ENCODE measurements around the gene CPNE6. TPM values are rescaled to one million over a fixed set of nuclear protein-coding genes. Genes with fewer than 3 reads are reported as not detected.

CPNE6 gene
- total and polyA plus RNA-seq, 4 donors: 0.05 to 0.17 TPM; not detected in 2

- TF ChIP-seq RAD21 (IDR thresholded peaks at IDR 0.05) (no peak), HNF4G (IDR thresholded peaks at IDR 0.05) (no peak), GABPA (IDR thresholded peaks at IDR 0.05 in 1 of 2, conservative IDR thresholded peaks at IDR 0.05 in 1 of 2) (no peak), EGR1 (IDR thresholded peaks at IDR 0.05; ENCODE audit: low read depth in 2 of 2) (no peak), HNF4A (conservative IDR thresholded peaks at IDR 0.05) (no peak), RXRA (IDR thresholded peaks at IDR 0.05) (no peak), REST (IDR thresholded peaks at IDR 0.05) (no peak), MAX (IDR thresholded peaks at IDR 0.05) (no peak), TAF1 (conservative IDR thresholded peaks at IDR 0.05) (no peak), CTCF (IDR thresholded peaks at IDR 0.05; ENCODE audit: low read depth, low read length, missing input control) (no peak), FOXA2 (IDR thresholded peaks at IDR 0.05) (no peak), FOXA1 (IDR thresholded peaks at IDR 0.05) (no peak), SP1 (IDR thresholded peaks at IDR 0.05) (no peak)
- Histone ChIP-seq H3K9me3 (ENCODE audit: control insufficient read depth in 4 of 4, low read length in 3 of 4) (no peaks in the 10 kb centered on the region), H3K9ac (ENCODE audit: low read depth in 1 of 2, low read length in 2 of 2) (no peak overlapping the region), H3K27me3 (ENCODE audit: control insufficient read depth in 4 of 4, insufficient read depth in 4 of 4, low read length in 3 of 4) (no peaks in the 10 kb centered on the region), H3K36me3 (ENCODE audit: control insufficient read depth in 4 of 4, insufficient read depth in 3 of 4, low read depth in 1 of 4, low read length in 3 of 4) (no peaks in the 10 kb centered on the region), H3K4me1 (ENCODE audit: control insufficient read depth in 4 of 4, insufficient read depth in 4 of 4, low read length in 3 of 4) (peaks cover 4 to 29% (median 22%) of the 10 kb centered on the region in 4 donors), H3K4me3 (ENCODE audit: low read depth in 1 of 3, low read length in 3 of 3) (no peak overlapping the region), H3K27ac (ENCODE audit: low read depth in 1 of 2, low read length in 2 of 2) (no peak overlapping the region)
- DNase-seq (ENCODE audit: low spot score): no peak
- WGBS: 59% methylated on average over 2 of the region's 2 CpGs
Measured at GRCh38 chr14:24088095-24088494, 16.7 kb downstream of the CPNE6 start.

GRCh38 chr14:24089890-24090289 is 18.5 kb downstream of the CPNE6 start:
- Histone ChIP-seq H3K4me3 (ENCODE audit: low read depth in 1 of 3, low read length in 3 of 3) (no peak overlapping the region), H3K36me3 (ENCODE audit: control insufficient read depth in 4 of 4, insufficient read depth in 3 of 4, low read depth in 1 of 4, low read length in 3 of 4) (no peaks in the 10 kb centered on the region), H3K9me3 (ENCODE audit: control insufficient read depth in 4 of 4, low read length in 3 of 4) (no peaks in the 10 kb centered on the region), H3K4me1 (ENCODE audit: control insufficient read depth in 4 of 4, insufficient read depth in 4 of 4, low read length in 3 of 4) (peaks cover 8 to 28% (median 23%) of the 10 kb centered on the region in 4 donors), H3K27ac (ENCODE audit: low read depth in 1 of 2, low read length in 2 of 2) (no peak overlapping the region), H3K27me3 (ENCODE audit: control insufficient read depth in 4 of 4, insufficient read depth in 4 of 4, low read length in 3 of 4) (no peaks in the 10 kb centered on the region), H3K9ac (ENCODE audit: low read depth in 1 of 2, low read length in 2 of 2) (no peak overlapping the region)
- no peak for DNase-seq (ENCODE audit: low spot score)
- 82% methylated on average over 6 of the region's 6 CpGs for WGBS
- no peak for TF ChIP-seq ZBTB33 (IDR thresholded peaks at IDR 0.05)
- TF ChIP-seq RAD21 (IDR thresholded peaks at IDR 0.05): no peak
- no peak for TF ChIP-seq MAX (IDR thresholded peaks at IDR 0.05)
- no peak for TF ChIP-seq SP1 (IDR thresholded peaks at IDR 0.05)
- TF ChIP-seq FOXA1 (IDR thresholded peaks at IDR 0.05): no peak
- no peak for TF ChIP-seq CTCF (IDR thresholded peaks at IDR 0.05; ENCODE audit: low read depth, low read length, missing input control)
- TF ChIP-seq HNF4A (conservative IDR thresholded peaks at IDR 0.05): no peak
- TF ChIP-seq NR2F2 (IDR thresholded peaks at IDR 0.05): no peak
- no peak for TF ChIP-seq REST (IDR thresholded peaks at IDR 0.05)
- no peak for TF ChIP-seq EGR1 (IDR thresholded peaks at IDR 0.05; ENCODE audit: low read depth in 2 of 2)
- no peak for TF ChIP-seq RXRA (IDR thresholded peaks at IDR 0.05)
- TF ChIP-seq ATF3 (IDR thresholded peaks at IDR 0.05): no peak
- TF ChIP-seq GABPA (IDR thresholded peaks at IDR 0.05 in 1 of 2, conservative IDR thresholded peaks at IDR 0.05 in 1 of 2): no peak
- no peak for TF ChIP-seq HNF4G (IDR thresholded peaks at IDR 0.05)
